H54 (cell line): ENCODE data around the gene GAB2.

Experiments used
- DNase-seq: peaks from one replicate; pipeline ENCODE4 v3.0.0; 2011; ENCODE audit warnings: low spot score, mixed read lengths; ENCODE audit not compliant: insufficient read length
- FAIRE-seq: peaks from 3 replicates; lab custom pipeline; 2011; peaks lifted over from hg19 to GRCh38; lab: Jason Lieb, UNC
- POLR2A ChIP-seq: IDR thresholded peaks from 2 replicates; pipeline ENCODE4 v1.6.1; 2011; ENCODE audit warnings: low read depth, mild to moderate bottlenecking, low read length

GAB2 gene

DNA sequence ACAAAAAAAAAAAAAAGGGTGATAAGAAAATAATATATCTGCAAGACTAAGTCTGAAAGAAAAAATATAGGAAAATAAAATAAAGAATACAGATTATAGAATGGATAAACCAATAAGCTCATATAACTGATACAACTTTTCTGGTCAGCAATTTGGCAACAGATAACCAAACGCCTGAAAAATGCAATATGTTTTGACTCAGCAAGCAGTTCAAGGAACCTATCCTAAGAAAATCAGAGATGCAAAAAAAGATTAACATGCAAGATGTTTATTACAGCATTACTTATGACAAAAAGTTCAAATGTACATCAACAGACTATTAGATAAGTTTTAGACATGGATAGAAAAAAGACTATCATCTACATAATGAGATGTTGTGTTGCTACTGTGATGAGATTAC, 27.1 kb upstream of the GAB2 start:
- TF ChIP-seq POLR2A: no peak
- FAIRE-seq (no peak), DNase-seq (no peak)

DNA sequence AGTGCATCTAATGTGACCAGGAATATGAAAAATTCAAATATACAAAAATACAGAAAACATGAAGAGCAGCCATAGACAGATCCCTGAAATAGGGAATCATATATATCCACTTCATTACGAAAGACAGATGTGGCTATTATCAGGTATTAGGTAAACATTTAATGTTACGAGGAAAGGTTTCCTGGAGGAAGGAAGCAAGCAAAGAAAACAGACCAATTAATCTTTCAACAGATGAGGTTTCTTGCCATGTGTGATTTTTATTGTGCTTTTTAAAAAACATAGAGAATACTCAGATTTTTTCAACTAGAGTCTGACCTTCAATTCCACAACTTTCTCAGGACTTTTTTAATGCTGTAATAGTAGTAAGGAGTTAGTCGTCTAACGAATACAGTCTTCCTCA, 24.3 kb upstream of the GAB2 start:
- TF ChIP-seq POLR2A: no peak
- FAIRE-seq: no peak

DNA sequence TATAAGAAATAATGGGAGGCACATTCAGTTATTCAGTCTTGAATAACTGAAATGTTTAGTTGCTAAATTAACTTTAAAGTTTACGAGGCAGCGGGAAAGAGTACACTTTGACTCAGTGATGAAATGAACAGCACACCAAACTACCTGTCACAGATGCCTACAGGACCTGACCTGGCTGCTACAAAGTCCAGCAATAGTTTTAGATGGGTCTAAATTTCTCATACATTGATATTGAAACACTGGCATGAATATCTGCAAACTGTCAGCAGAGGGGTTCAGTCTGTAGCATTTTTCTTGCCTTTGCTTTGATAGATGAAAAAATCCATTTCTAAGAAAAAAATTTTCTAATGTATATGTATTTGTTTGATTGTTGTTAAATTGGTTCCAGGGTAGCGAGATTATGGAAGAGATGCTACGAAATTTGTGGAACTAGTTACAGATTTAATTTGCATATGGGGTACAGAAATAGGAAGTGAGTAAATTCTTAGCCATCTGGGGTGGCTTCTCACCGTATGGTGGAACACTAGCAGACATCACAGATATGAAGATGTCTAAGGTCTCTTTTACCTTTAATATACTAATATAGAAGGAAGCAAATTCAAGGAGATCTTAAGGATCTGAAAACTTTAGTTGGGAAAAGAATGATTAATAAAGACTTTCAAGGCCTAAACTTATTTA, 20.8 kb upstream of the GAB2 start:
- TF ChIP-seq POLR2A: no peak
- no peak for FAIRE-seq
- no peak for DNase-seq

More for the DNA sequence above, 24.3 kb upstream of the GAB2 start:
- DNase-seq: no peak

DNA sequence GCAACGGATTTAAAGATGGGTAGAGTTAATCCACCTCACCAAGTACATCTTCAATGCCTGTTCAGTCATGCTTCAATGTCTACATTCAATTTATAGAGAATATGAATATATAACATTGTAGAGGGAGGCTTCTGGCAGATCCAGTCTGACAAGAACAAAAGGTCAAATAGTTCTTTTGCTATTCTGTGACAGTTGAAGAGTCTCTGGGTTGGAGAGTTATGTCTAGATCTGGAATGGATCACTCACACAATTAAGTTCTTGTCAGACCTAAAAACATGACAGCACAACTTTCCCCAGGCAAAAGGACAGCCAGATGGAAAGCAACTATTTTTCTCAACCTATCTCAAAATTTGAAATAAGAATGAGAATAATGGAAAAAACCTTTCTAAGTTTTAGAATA, 15.3 kb upstream of the GAB2 start:
- no peak for DNase-seq
- no peak for TF ChIP-seq POLR2A
- FAIRE-seq: peak; percentile 27

DNA sequence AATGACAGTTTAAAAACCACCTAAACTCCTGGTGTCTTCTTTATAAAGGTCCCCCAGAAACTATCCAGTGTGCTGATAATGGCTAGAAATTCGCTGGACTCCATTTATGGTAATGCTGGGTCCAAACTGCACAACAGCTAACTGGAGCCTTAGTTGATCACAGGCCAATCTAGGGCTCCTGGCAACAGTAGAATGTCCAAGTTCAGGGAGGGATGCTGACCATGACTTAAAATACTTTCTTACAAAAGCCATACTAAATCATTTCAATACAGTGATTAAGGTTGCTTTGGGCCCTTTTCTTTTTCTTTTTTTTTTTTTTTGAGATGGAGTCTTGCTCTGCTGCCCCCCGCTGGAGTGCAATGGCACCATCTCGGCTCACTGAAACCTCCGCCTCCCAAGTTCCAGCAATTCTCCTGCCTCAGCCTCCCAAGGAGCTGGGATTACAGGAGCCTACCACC, 14.5 kb upstream of the GAB2 start:
- TF ChIP-seq POLR2A: no peak
- FAIRE-seq (peak; percentile 36), DNase-seq (no peak)

DNA sequence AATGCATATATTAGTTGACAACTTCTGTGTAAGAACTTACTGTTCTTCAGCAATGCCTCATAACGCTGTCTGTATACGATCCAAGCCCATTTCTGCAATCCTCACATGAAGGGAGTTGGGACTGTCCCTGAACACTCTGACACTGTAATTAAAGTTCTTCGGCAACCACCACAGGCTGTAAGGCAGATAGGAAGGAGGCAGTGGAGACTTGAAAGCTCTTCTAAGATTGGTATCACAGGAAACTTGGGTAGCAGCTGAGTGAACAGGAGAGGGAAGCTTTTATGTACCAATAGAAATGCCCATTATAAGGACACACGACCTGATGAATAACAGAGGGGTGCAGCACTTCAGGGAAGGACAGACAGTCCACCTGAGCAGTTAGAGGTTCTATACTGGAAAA, 12.0 kb upstream of the GAB2 start:
- no peak for TF ChIP-seq POLR2A
- FAIRE-seq (no peak), DNase-seq (no peak)

DNA sequence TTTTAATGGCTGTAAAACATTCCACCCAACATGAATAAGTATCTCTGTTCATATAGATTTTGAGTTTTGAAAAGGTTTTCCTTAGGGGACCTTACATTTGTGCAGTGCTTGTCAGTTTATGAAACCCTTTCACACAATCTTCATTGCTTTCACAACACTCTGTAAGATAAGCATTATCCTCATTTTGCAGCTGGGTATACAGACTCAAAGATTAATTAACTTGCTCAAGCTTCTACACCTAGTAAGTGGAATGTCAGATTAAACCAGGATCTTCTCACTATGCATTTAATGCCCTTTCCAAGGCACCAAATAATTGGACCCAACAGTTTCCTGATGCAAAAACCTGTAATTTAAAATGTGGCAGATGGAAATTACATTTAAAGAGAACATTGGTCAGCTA, 11.6 kb upstream of the GAB2 start:
- no peak for TF ChIP-seq POLR2A
- no peak for DNase-seq
- no peak for FAIRE-seq

DNA sequence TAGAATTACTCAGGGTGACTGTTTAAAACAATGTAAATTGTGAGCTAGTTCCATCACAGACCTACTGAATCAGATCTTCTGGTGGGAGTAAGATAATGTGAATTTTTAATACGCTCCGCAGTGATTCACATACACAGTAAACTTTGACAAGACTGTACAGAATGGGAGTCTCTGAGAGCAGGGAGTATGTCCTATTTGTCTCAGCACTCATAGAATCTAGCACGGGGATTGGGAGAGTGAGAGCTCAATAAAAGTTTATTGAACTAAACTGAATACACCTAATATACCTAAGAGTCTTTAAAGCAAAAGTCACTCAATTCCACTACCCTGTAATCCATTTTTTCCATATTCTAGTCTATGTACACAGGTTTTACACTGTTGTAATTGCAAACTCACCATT, 11.2 kb upstream of the GAB2 start:
- no peak for DNase-seq
- no peak for FAIRE-seq

DNA sequence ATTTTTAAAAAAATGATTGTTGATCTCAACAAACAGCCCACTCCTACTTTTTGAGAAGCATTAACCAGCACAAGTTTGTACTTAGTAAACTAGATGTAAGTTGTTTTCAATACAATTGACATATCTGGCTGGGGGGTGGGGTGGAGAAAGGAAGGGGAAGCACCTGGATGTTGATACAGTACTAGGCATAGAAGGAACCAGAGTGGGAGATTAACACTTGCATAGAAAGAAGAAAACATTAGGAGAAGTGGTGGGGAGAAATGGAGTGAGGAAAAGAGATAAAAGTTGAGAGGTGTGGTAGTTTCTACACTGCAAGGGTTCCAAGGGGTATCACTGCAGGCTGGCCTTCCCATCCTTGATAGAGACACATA, 10.6 kb upstream of the GAB2 start:
- FAIRE-seq: no peak
- no peak for TF ChIP-seq POLR2A
- no peak for DNase-seq

More for the DNA sequence above, 11.2 kb upstream of the GAB2 start:
- no peak for TF ChIP-seq POLR2A

DNA sequence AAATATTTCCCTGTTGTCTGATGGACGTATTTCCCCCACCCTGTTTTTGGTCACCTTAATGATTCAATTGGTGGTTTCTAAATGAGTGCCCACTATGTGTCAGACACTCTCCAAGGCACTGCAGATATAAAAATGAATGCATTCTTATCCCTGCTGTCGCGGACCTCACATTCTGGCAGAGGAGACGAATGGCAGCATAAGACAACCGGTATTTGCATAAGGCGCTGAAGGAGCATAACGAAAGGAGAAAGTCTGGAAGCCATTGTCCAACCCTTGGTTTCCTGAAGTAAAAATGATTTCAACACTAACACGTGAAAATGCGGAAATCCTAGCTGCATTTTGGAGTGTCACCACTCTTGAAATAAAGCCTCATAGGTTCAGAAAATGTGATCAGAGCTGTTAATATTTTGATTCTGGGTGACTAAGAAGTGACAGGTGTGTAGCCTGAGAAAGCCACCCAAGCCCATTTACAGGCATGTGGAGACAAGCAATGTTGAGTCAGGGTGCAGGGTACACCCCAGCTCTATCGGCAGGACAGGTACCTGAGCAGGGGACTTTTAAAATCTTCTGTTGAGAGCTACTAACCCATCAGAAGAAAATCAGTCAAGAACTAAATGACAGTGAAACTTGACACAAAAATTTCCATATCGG, 10.1 kb upstream of the GAB2 start:
- DNase-seq (no peak), FAIRE-seq (no peak)

DNA sequence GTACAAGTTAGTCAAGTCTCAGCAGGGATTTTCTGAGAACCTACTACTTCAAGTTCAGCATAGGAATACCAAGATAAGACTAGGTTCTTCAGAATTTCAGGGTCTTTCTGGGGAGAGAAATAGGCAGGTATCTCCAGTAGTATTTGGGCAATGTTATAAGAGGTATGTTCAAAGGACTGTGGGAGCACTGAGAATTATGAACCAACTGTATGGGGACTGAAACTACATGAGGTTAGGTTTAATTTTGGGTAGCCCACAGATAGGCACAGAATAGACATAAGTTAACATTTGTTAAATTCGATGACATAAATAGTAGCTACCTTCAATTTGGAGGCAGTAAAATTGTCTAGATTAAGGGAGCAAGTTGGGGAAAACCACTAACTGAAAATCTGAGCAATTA, 9.2 kb upstream of the GAB2 start:
- FAIRE-seq: no peak
- TF ChIP-seq POLR2A: no peak
- no peak for DNase-seq

More for the DNA sequence above, 10.1 kb upstream of the GAB2 start:
- no peak for TF ChIP-seq POLR2A

DNA sequence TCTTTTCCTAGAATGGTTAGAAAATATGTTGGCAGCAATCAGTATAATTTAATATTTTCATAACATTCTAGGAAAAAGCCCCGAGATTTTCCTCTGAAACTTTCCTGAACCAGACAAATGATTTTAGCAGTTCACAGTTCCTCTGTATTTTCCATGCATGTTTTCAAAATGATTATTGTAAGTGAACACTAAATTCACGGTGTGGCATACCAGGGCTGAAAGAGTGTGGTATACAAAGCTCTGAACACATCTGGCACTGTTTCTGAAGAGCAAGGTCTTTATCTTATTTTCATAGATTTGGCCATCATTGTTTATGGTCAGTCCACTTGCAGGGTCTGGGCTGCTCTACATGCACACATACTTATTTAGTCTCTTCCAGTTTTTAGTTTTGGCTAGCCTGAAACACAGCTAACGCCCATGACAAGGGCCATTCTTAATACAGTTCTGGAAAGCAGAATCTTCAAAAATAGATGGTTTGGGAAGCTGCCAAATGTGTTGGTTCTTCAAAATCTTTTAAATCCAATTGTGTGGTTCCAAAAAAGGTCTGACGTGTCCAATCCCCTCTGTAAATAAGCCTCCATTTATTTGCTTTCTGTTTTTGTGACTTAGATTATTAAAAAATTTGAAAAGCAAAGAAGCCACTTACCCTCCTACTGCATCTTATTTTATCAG, 7.9 kb upstream of the GAB2 start:
- no peak for FAIRE-seq
- no peak for DNase-seq
- no peak for TF ChIP-seq POLR2A

DNA sequence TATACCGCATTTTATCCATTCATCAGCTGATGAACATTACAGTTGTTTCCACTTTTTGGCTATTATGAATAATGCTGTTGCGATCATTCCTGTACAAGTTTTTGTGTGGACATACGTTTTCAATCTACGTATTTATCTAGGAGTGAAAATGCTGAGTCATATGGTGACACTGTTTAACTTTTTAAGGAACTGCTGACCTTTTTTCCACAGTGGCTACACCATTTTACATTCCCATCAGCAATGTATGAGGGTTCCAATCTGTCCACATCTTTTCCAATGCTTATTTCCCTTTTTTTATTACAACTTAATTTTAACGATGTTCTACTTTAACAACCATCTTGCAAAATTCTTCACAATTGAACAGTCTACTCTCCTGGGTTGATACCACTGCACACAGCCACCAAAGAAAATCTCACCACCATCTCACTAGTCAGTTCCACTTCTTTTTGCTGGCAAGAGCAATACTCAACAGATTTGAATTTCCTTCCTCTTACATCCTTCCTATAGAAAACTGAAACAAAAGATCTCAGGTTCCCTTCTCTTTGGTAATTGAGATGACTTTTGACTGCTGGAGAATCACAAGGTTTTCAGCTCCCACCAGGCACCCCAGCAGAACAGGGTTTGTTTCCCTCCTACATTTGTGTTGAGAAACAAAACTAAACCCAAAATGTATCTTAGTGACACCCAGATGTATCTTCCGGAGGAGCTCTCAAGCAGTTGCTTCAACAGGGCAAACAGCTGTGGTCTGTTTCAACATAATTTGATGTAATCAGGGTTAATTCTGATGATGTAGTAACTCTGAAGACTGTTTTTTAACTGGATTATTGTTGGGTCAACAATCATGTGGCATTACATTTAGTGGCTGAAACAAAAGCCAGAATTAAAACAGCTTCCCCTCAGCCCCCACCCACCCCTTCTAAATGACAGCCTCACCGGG, 7.0 kb upstream of the GAB2 start:
- no peak for FAIRE-seq
- no peak for DNase-seq
- no peak for TF ChIP-seq POLR2A

DNA sequence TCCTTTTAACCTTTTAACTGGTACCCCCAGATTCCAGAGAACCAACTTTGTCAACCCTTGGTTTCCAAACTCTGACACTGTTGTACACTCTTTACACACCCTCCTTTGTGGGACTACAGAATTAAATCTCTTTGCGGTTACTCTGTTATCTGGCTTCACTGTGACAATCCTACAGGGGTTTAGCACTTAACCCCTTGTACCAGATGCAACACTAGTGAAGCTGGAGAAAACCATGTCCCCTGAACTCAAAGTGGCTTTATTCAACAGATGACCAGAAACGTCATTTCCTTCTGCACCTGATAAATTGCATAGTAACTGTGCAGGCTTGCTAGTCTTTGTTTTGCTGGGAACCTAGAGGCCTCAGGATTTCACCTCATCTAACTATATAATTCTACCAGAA, 5.6 kb upstream of the GAB2 start:
- no peak for FAIRE-seq
- TF ChIP-seq POLR2A: no peak
- no peak for DNase-seq
